HL-60 (cell line): ENCODE measurements around the gene IL17B.

Source experiments
- DNase-seq, 2 experiments: peaks; one replicate each; pipeline ENCODE4 v3.0.0-alpha.2; 2010 to 2020; ENCODE audit warnings: low read depth in 1 of 2, low spot score in 1 of 2
- H3K27ac ChIP-seq: fragments of 250-450 bp; sonication (Bioruptor Pico); replicated peaks from 2 replicates; pipeline ENCODE4 v1.5.1; 2020; ENCODE audit warnings: mild to moderate bottlenecking, moderate library complexity
- H3K27me3 ChIP-seq: fragments of 250-450 bp; sonication (Bioruptor Pico); 2 replicates; pipeline ENCODE4 v1.5.1; 2021; ENCODE audit warnings: mild to moderate bottlenecking, moderate library complexity; ENCODE audit not compliant: insufficient read depth, poor library complexity, severe bottlenecking
- H3K4me3 ChIP-seq: replicated peaks from 2 replicates; pipeline ENCODE4 v1.5.1; 2011; ENCODE audit warnings: mild to moderate bottlenecking, control low read depth, low read length; ENCODE audit not compliant: insufficient read depth
- GABPA ChIP-seq: IDR thresholded peaks from 2 replicates; pipeline ENCODE4 v1.6.1; 2012; ENCODE audit warnings: low read depth
- POLR2AphosphoS5 ChIP-seq: IDR thresholded peaks from 2 replicates; pipeline ENCODE4 v1.6.1; 2012; ENCODE audit warnings: low read depth
- SPI1 ChIP-seq: IDR thresholded peaks from 2 replicates; pipeline ENCODE4 v1.6.1; 2012; ENCODE audit warnings: low read depth, mild to moderate bottlenecking, borderline replicate concordance
- TF ChIP-seq, protein P1 (sequence below): IDR thresholded peaks from 2 replicates; pipeline ENCODE4 v1.6.1; 2012; ENCODE audit warnings: low read depth; ENCODE audit not compliant: insufficient replicate concordance
- TF ChIP-seq, protein P2 (sequence below): IDR thresholded peaks from one replicate; pipeline ENCODE4 v1.5.1; 2011; ENCODE audit warnings: low read length, control low read depth, inconsistent platforms; ENCODE audit not compliant: insufficient read depth

Gene IL17B

DNA sequence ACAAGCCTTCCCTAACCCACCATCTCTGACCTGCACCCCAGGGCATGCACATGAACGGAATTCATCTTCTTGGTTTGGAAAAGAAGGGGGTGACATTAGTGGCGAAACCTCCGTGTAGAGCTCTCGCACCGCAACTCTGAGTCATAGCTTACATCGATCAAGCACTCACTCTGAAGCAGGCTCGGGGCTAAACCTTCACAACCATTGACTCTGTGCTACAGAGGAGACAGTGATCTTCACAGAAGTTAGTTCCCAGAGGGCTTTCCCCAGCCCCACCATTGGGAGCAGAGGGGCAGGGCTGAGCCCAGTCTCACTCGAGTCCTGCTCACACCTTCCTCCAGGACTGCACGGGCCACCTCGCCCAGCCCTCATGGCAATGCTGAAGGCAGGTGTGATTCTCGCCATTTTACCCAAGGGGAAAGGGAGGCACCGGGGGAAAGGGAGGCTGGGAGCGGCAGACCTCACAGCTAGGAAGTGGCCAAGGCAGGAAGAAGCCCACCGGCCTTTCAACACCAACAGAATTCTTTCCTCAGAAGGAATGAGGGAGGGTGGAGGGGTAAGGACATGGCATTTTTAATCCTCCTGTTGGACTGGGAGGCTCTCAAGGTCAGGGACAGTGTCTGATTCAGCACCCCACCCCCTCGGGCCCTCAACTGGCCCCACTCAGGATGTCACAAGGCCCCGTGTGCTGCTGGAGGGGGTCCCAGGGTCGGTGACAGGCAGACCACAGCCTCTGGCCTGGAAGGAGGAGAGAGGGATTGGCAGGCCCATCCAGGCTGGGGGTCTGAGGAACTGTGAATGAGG, 25.9 kb upstream of the IL17B start:
- DNase-seq: no peak

DNA sequence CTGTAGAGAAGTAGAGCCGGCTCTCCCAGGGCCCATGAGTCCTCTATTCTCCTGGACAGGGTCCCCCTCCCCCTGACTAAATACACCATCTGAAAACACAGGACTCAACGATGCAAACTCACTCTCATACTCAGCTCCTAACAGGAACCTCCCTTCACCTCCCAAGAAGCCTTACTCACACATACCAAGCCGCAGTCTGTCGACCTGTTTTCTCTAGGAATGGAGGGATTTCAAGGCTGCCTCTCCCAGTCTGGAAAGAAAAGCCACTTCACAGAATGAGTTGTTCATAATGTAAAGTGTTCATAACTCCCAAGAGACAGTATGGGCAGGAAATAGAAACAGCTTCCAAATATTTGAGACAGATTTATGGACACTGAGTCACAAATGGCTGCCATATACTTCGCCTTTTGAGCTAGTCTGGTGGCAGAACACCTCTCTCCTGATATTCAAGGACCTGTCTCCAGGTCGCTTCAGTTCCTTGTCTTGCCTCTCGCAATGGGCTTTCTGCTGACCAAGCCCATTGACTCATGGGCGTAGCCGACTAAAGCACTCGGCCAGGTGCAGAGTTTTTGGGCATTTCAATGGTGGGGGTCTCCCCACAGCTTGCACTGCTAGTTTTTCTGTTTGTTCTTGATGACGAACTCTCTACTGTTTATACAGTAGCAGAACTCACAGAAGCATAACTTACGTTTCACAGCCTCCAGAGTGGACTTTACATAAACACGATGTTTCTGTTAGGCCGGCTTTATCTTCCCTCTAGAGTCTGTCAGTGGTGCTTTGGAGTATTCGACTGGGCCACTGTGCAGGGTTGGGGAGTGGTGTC, 25.0 kb upstream of the IL17B start:
- Histone ChIP-seq H3K27me3 (no peaks in the 10 kb centered on the region), H3K27ac (no peak overlapping the region), H3K4me3 (no peak overlapping the region)
- DNase-seq: no peak
- TF ChIP-seq, protein P1, sequence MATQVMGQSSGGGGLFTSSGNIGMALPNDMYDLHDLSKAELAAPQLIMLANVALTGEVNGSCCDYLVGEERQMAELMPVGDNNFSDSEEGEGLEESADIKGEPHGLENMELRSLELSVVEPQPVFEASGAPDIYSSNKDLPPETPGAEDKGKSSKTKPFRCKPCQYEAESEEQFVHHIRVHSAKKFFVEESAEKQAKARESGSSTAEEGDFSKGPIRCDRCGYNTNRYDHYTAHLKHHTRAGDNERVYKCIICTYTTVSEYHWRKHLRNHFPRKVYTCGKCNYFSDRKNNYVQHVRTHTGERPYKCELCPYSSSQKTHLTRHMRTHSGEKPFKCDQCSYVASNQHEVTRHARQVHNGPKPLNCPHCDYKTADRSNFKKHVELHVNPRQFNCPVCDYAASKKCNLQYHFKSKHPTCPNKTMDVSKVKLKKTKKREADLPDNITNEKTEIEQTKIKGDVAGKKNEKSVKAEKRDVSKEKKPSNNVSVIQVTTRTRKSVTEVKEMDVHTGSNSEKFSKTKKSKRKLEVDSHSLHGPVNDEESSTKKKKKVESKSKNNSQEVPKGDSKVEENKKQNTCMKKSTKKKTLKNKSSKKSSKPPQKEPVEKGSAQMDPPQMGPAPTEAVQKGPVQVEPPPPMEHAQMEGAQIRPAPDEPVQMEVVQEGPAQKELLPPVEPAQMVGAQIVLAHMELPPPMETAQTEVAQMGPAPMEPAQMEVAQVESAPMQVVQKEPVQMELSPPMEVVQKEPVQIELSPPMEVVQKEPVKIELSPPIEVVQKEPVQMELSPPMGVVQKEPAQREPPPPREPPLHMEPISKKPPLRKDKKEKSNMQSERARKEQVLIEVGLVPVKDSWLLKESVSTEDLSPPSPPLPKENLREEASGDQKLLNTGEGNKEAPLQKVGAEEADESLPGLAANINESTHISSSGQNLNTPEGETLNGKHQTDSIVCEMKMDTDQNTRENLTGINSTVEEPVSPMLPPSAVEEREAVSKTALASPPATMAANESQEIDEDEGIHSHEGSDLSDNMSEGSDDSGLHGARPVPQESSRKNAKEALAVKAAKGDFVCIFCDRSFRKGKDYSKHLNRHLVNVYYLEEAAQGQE: no peak
- TF ChIP-seq GABPA (no peak), POLR2AphosphoS5 (no peak), SPI1 (no peak)
- TF ChIP-seq, protein P2, sequence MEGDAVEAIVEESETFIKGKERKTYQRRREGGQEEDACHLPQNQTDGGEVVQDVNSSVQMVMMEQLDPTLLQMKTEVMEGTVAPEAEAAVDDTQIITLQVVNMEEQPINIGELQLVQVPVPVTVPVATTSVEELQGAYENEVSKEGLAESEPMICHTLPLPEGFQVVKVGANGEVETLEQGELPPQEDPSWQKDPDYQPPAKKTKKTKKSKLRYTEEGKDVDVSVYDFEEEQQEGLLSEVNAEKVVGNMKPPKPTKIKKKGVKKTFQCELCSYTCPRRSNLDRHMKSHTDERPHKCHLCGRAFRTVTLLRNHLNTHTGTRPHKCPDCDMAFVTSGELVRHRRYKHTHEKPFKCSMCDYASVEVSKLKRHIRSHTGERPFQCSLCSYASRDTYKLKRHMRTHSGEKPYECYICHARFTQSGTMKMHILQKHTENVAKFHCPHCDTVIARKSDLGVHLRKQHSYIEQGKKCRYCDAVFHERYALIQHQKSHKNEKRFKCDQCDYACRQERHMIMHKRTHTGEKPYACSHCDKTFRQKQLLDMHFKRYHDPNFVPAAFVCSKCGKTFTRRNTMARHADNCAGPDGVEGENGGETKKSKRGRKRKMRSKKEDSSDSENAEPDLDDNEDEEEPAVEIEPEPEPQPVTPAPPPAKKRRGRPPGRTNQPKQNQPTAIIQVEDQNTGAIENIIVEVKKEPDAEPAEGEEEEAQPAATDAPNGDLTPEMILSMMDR: no peak

More for the DNA sequence above, 25.9 kb upstream of the IL17B start:
- TF ChIP-seq, protein P2: no peak
- TF ChIP-seq SPI1 (no peak), GABPA (no peak), POLR2AphosphoS5 (no peak)
- TF ChIP-seq, protein P1: no peak
- Histone ChIP-seq H3K27me3 (no peaks in the 10 kb centered on the region), H3K4me3 (no peak overlapping the region), H3K27ac (no peak overlapping the region)

DNA sequence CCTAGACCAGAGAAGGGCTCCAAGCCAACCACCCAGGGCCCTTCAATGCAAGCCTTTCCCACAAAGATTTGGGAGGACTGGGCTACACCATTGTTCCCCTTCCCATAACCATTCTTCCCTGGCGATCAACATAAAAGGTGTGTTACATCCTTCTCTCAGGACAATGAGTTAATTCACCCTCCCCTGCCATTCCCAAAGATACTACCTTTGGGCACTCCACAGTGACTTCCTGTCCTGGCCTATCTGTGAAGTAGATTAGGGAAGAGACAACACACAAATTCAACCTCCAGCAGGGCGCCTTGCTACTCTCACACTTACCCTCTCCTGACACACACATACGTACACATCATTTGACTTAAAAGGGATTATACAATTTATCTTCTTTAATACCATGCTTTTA, 23.2 kb upstream of the IL17B start:
- Histone ChIP-seq H3K4me3 (no peak overlapping the region), H3K27me3 (no peaks in the 10 kb centered on the region), H3K27ac (no peak overlapping the region)
- TF ChIP-seq GABPA: no peak
- TF ChIP-seq SPI1: no peak
- TF ChIP-seq, protein P2: no peak
- TF ChIP-seq POLR2AphosphoS5: no peak
- TF ChIP-seq, protein P1: no peak
- DNase-seq: no peak
